HTR-8/SVneo (cell line): ENCODE data around the gene ATXN1.
"Not testable (repeated sequence)": the region's sequence is repeated elsewhere in the genome, so short reads cannot be mapped to it uniquely, and the experiment has no call there.

Experiments used
- DNase-seq: peaks from one replicate; pipeline ENCODE4 v3.0.0; 2011; ENCODE audit warnings: low spot score, mixed read lengths; ENCODE audit not compliant: insufficient read length
- FAIRE-seq: peaks from 2 replicates; lab custom pipeline; 2011; peaks lifted over from hg19 to GRCh38; lab: Jason Lieb, UNC

ATXN1 gene

DNA sequence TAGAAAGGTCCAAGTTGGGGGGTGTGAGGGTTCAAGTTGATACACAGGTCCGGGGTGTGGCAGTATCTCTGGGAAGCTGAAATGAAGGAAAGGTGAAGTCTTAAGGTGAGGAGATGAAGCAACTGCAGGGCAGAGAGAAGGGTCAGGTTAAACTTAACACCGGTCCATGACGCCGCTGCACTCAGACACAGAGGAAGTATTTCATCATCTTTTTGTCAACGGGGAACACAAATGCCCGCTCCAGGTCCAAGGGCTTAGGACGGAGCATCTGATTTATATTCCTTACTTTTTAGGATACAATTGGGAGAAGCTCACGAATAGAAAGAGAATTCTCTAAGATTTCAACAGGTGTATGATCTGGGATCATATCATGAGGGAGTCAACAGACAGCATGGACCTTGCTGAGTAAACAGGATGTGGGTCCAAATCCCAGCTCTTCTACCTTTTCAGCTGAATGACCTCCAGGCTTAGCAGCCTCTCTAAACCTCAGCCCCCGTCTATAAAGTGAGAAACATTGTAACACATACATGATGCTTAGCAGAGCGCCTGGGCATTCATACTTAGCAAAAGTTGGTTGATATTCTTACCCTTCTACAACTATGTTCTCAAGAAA, 197.5 kb downstream of the ATXN1 start:
- DNase-seq (no peak), FAIRE-seq (no peak)

DNA sequence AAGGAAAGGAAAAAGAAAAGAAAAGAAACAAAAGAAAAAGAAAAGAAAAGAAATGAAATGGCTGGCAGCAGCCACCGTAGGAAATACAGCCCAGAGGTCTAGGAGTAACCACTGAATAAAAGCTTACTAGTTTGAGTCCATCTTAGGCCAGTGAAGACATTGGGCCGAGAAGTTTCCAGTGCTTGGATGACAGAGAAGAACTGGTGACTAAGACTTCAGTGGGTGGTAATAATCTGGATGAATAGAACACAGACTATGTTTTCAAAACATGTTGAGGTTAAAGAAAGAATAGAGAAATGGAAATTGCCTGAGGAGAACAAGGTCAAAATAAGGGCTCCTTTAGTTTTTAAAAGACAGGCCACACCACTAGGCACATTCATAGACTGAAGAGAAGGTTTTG, 198.8 kb downstream of the ATXN1 start:
- no peak for FAIRE-seq
- DNase-seq, result no peak

DNA sequence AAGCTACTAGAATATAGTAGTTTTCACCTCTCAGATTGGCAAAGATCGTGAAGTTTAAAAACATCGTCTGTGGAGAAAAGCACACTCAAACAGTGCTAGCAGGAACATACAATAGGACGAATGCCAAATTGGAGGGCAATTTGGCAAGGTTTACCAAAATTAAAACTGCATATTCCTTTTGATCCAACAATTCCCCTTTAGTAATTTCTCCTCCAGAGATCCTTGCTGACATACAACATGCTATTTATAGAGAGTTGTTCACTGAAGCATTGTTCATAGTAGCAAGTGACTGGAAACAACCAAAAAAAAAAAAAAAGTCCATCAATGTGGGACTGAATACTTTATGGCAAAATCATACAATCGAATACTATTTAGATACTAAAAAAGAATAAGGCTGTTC, 202.2 kb downstream of the ATXN1 start:
- no peak for DNase-seq
- no peak for FAIRE-seq

DNA sequence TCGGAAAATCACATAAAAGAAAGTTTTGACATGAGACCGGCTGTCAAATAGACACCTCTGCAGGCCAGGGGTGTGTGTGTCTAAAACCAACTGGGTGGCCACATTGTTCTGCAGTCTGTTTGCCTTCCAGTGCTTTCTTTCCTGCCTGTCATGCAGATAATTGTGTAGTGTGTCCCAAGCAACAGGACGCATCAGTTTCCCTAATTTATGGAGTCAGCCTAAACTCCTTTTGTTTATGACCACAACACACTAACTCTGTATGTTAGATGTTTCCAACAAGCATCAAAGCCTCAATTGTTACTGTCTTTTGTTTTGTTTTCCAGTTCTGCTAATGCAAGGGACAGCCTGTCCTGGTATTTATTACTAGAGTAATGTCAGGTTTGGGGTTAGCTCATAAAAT, 205.7 kb downstream of the ATXN1 start:
- FAIRE-seq, result no peak
- no peak for DNase-seq

DNA sequence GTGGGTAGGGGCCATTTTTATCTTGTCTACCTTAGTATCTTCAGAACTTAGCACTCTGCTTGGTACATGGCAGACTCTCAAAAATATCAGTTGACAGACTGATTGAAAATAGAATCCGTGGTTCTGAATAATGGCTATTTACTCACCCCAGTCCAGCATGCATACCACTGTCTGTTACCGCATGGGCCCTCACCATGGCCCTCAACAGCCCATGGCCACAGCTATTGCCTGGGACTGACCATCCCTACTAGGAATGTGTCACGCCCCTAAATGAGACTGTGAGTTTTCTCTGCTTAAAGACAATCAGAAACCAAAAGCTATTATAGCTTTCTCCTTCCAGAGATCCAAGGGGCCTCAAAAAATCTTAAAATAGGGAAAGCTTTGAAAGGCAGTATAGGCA, 207.7 kb downstream of the ATXN1 start:
- FAIRE-seq (no peak), DNase-seq (no peak)

DNA sequence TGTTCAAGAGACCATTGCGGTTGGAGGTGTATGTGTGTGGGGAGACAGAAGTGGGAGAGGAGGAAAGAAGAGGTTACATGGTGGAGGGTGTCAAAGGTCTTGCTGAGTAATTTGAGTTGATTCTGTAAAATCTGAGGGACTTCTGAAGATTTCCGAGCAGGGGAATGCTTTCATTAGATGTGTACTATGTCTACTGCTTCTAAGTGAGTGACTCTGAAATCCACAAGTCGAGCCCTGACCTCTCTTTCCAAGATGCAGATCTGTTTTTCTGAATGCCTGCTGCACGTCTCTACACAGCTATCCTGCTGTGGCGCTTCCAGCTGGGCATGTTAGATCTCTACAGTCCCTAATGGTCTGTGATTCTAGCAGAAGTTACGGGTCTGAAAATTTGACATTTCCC, 209.8 kb downstream of the ATXN1 start:
- DNase-seq (no peak), FAIRE-seq (no peak)

DNA sequence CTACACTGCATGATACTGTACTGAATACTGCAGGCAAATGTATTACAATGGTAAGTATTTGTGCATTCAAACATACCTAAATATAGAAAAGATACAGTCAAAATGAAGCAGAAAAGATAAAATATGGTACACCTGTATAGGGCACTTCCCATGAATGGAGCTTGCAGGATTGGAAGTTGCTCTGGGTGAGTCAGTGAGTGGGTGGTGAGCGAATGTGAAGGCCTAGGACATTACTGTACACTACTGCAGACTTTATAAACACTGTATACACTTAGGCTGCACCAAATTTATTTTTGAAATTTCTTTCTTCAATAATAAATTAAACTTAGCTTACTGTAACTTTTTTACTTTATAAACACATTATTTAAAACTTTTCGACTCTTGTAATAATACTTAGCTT, 213.1 kb downstream of the ATXN1 start:
- FAIRE-seq (no peak), DNase-seq (no peak)

DNA sequence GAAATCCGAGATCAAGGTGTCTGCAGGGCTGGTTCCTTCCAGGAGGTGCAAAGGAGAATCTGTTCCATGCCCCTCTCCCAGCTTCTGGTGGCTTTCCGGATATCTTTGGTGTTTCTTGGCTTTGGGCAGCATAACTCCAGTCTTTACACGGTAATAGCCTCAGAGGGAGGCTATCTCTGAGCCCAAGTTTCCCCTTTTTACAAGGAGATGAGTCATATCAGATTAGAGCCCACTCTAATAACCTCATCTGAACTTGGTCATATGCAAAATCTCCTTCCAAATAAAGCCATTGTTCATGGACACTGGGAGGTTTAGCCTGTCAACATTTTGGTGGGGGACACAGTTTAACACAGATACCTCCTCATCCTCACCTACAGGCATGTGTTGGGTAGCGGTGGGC, 213.7 kb downstream of the ATXN1 start:
- DNase-seq, result no peak
- FAIRE-seq, result no peak

DNA sequence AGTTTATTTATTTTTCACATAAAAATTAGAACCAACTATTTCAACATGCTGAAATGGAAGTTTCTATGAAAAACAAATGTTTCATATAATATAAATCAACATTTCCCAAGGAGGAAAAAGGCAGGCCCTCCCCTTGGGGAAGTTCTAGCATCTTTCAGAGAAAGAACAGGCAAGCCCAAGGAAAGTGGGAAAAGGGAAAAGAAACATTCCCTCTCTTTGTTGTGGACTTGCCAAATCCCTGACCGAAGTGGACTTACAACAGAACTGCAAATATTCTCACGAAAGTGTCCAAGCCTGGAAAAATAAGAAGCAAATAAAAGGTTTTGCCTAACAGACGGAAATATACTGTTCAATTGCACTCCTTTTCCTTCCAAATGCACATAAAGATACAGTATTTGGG, 214.4 kb downstream of the ATXN1 start:
- DNase-seq (no peak), FAIRE-seq (no peak)

DNA sequence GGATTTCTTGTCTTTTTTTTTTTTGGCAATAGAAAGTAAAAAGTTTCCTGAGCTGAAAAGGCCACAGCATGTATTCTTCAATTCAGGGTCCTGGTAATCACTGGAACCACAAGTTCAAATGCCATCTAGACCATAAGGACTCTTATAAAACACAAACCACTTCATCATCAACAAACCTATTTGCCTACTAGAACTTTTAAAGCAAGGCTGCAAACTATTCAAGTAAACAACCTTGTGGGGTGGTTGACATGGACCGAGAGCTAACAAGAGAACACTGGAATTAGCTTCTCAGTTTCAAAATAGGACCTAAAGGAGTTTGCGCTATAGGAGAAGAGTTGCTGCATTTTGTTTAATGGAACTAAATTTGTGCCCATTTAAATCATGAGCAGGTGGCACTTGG, 215.9 kb downstream of the ATXN1 start:
- DNase-seq (no peak), FAIRE-seq (no peak)

DNA sequence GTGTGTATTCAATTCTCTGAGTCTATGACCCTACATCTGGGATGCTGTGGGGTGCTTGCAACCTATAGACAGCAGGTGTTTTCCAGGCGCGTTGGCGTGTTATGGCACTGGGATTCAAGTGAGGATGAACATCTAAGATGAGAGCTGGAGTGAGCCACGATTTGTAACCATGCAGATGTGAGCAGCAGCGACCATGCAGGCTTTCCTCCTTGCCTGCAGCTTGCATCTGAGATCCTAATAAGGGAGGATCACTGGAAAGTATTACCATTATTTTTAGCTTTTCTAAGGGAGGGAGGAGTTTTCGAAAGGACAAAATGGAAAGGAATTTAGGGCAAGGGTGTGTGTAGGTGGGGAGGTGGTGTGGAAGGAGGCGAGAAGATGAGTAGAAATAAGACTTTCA, 216.7 kb downstream of the ATXN1 start:
- DNase-seq, result no peak
- FAIRE-seq, result no peak

DNA sequence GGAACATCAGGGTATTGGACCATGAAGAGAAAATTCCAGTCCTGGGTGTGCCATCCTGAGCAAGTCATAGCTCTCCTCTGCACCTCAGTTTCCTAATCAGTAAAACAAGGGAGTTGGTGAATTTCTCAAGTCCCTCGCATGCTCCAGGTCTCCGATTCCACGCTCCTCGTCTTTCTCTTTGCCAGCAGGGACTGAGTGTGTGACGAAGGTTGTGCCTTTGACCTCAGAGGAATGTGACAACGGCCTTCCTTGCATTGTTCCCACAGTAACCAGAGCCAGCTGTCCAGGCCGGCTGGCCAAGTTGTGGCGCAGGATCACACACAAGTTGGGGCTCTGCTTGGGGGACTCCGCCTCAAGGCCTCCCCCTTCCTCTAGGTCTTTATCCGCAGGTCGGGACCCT, 217.3 kb downstream of the ATXN1 start:
- DNase-seq (no peak), FAIRE-seq (no peak)

DNA sequence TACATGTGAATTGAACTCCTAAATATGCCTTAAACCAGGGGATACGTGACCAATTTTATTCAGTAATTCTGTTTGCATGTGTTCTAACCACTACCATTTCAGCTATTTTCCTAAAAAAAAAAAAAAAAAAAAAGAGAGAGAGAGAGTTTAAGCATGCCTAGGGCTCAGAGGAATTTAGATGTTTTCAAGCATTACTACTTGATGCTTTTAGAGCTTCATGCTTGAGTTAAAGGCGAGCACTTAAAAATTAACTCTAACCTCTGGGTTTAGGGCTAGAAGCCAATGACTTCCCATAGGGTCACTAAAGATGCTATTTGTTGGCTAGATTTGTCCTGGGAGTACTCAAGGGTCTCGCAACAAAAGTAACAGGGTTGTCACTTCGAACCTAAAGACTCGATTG, 217.7 kb downstream of the ATXN1 start:
- no peak for DNase-seq
- FAIRE-seq, result no peak

DNA sequence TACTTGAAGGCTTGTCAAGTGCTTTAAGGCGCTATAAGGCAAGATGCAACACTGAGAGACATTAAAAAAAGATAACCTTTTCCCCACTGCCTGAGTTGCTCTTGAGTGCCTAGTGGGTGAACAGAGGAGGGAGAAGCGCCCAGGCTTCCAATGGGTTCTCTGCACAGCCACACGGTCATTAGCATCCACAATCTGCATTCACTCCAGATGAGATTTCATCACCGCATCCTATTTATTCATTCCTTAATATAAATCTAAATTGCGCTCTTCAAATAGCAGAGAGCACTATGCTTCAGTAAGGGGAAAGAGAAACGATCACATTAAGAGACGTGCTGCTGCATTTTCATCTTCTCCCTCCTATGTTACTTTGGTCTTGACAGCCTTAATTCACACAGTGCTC, 219.2 kb downstream of the ATXN1 start:
- no peak for DNase-seq
- FAIRE-seq, result no peak

DNA sequence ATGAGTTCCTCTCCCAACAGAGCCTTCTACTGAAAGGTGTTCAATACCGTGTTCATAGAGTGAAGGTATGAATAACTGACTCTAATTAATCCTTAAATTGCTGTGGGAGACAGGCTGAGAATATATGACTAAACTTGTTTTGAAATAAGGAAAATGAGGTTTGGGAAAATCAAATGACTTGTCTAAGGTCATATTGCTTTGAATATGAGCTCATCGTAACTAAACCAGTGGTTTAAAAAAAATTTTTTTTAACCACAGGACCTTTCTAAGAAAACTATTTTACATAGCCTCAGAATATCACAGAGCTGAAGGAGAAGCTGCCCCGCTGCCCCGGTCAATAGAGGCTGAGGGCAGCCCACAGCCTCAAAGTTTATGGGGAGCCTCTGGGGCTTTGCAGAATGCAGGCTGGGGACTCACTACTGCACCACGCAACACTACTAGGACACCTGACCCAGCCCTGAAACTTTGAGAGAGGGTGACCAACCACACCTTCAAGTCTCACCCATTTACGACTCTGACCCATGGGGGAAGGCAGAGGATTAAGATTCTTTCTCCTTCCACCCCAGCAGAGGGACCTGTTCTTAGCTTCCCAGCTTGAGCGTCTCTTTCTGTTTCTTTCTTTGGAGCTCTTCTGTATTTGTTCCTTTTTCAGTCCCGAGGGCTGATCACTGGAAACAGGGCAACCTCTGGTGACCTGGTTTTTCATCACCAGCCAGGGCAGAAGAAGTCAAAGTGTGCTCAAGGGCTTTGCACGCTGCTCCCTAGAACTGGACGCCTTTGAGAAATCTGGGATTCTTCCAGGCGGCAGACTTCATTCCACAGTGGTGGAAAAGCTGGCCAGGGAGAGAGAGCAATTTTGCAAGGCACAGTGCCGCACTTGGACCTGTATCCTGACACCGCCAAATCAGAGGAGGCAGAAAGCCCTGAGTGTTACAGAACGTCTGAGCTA, 220.2 kb downstream of the ATXN1 start:
- FAIRE-seq (no peak), DNase-seq (no peak)

DNA sequence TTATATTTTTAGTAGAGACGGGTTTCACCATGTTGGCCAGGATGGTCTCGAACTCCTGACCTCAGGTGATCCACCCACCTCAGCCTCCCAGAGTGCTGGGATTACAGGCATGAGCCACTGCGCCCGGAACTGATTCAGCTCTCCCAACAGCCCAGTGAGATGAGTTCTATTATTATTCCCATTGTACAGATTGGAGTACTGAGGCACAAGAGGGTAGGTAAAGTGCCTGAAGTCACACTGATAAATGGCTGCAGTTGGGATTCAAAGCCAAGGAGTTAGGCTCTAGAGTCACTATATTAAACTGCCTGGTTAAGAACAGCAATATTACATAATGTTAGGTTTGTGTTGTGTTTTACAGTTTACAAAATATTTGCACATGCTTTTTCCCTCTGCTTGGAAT, 220.9 kb downstream of the ATXN1 start:
- not testable (repeated sequence) for DNase-seq, FAIRE-seq

DNA sequence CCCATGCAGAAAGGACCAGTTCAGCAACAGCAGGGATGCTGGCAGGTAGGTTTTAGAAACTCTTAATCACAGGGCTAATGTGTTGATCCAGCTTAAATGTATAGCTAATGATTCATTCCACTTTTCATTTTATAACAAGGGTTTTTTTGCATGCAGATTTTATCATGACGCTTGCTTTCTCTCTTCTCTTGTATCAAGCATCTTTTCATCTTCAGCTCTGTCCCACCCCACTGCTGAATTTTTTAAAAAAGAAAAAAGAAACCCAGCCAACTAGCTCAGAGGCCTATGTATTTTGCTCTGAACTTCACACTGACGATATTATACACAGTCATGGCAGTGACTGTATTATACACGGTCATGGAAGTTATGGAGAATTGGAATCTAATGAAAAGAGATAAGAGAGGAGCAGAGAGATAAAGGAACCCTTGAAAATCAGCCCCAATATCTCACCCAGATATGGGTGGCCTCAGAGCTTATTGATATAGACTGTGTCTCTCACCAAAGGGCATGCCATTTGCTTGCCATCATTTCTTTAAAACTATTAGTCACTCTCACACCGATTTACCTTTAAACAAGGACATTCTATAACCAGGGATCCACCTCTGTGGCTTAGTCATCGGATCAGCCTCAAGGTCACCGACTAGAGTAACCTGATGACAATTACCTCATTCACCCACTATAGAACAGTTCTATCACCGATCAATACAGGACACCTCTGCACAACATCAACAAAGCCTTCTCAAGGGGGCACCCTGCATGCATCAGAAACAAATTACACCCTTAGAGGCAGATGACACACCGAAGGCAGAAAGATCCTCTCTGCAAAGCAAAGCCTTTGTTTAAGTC, 222.0 kb downstream of the ATXN1 start:
- DNase-seq (no peak), FAIRE-seq (no peak)

DNA sequence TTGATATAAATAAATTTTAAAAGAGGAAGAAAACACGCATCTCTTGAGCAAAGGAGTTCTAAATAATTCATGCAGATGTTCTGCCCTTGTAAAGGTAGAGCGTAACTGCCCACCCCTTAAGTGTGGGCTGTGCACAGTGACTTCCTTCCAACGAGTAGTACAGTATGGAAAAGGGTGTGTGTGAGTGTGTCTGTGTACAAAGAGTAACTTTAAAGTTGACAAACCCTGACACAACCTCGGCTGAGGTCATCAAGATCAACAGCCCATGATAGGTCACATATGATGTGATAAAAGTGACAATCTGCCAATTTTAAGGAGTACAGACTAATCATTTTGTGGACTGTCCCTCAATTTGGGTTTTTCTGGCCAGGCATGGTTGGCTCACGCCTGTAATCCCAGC, 225.7 kb downstream of the ATXN1 start:
- FAIRE-seq (no peak), DNase-seq (no peak)

DNA sequence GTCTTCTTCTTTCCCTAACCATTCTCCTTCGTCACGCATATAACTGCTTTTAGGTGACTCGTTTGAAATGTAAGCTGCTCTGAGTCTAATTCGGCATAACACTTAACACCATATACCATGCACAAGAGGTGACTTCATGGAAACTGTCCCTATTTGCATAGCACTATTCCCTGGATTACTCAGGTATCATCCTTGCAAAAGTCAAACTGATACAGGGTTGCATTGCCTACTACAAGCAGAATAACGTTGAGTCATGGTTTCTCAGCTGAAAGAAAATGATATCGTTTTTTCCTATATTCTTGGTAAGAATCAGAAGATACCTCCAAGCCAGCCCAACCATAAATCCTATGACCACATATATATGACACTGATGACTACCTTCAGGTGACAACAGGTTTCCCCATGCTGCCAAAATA, 227.5 kb downstream of the ATXN1 start:
- no peak for DNase-seq
- FAIRE-seq, result no peak

DNA sequence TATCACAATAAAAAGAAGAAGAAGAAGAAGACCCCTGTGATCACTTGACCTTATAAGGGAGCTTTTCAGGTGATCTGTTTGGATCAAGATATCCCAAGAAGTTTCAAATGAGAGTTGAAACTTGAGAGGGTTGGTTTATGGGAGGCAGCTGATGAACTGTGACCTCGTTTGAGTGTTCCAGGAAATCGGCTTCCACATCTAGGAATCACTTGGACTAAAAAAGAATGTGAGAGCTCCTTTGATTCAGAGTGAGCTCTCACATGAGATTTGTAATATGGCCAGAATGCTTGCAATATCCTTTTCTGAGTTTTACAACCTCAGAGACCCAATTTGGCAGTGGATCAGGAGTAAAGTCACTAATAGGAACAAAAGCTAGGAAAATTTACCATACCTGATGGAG, 228.1 kb downstream of the ATXN1 start:
- no peak for DNase-seq
- no peak for FAIRE-seq

DNA sequence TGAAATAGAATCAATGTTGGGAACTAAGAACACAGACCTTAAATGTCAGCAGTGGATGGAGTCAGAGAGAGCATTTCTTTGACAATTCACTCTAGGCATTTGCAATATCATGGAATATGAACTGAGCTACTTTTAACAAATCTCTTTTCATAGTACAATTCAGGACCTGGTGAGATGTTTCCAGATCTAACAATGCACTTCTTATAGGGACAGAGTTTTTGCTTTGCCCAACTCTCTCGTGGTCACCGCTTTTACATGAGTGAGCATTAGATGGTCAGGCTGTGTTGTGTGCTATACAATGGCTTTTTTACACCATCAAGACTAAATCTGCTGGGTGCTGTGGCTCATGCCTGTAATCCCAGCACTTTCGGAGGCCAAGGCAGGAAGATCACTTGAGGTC, 233.6 kb downstream of the ATXN1 start:
- DNase-seq, result no peak
- no peak for FAIRE-seq
